HG03354 (cell line): ENCODE results near the gene STOM.

Experiments used
- ATAC-seq: cut with Tn5 transposase; IDR thresholded peaks from one replicate; pipeline ENCODE4 v1.9.1; 2021; ENCODE audit warnings: mild to moderate bottlenecking; ENCODE audit not compliant: unreplicated experiment, poor library complexity, severe bottlenecking

STOM gene

DNA sequence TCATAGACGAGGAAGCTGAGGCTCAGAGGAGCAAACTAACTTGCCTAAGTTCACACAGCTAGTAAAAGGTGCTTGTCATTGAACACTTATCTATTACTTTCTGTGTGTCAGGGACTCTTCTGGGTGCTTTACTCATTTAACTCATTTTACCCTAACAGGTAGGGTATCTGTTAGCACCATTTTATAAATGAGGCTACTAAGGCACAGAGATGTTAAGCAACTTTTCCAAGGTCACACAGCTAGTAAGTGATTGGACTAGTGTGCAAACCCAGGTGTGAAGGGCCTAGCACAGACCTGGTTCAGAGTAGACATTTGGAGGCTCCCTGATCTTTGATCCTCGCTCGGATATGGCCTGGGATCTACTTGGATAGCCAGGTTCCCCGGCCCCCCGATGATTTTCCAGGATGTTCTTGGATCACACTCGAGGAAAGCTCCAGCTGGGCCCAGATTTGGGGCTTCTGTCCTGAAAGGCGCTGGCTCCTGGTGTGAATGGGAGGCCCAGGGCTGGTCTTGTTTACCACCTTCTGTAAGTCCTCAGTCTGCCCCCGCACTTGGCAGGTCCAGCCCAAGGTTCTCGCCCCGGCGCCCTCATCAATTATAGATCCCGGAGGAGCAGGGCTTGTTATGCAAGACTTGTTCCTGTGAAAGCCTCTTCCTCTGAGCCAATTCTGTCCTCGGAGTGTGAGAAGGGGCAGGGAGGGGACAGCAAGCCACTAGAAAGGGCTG, 64.6 kb downstream of the STOM start:
- ATAC-seq: no peak

GRCh38 chr9:121304707-121305106, 65.3 kb downstream of the STOM start:
- ATAC-seq: no peak

DNA sequence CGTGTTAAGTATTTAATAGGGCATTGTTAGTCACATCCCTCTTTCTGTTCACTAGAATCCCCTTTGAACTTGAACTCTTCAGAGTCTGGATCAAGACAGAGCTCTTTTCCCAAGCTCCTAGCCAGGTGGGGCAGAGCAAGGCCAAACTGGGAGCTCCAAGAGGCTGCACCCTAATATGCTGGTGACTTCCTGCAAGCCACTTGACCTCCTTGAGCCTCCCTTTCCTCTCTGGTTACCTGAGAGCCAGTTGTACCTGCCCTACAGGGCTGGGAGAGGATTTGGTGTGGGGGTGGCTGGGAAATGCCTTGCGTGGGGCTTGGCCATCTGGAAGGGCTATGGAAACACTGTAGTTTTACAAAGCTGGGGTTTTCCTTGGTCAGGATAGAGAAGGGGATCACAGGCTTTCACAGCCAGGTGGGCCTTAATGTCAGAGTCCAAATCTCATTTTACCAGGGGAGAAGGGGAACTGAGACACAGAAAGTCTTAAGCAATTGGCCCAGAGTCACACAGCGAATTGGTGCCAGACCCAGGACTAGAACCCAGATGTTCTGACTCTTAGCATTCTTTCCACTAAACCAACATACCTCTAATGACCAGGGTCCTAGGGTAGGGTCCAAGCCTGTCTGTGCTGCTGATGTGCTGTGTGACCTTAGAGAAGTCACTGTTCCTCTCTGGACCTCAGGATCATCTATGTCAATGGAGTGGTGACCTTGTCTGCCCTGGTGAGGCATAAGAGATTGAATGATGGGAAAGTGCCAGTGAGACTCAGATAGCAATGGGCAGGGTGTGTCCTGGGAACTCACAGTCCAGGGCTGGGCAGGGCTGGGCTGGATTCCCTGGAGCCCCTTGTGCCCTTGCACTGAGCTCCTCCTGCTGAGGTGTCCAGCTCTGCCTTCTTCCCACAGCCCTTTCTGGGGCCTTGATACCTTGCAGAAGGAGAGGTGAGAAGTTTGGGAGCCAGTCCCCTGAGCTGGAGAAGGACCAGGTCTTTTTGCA, 66.3 kb downstream of the STOM start:
- no peak for ATAC-seq

GRCh38 chr9:121302786-121303185, 67.3 kb downstream of the STOM start:
- ATAC-seq: no peak

DNA sequence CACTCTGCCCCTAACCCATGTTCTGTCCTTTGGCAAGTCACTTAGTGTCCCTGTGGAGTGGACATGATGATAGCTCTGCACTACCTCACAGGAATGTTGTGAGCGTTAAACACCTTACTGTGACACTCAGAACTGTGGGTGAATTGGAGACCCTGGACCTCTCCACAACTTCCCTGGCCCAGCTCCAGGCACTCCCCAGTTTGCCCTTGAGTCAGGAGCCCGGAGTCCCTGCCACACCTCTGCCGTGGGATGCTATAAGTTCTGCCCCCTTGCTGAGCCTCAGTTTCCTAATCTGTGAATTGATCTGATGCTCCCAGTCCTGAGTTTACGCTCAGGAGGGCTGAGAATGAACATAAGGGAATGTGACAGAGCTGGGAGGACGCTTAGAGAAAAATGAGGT, 67.7 kb downstream of the STOM start:
- ATAC-seq: no peak

GRCh38 chr9:121301881-121302286, 68.2 kb downstream of the STOM start:
- ATAC-seq: no peak

- no peak for ATAC-seq
Observed at GRCh38 chr9:121300283-121301119, 69.5 kb downstream of the STOM start.

GRCh38 chr9:121299467-121300282, 70.4 kb downstream of the STOM start:
- peak; percentile 60 for ATAC-seq

- ATAC-seq: no peak
Observed at GRCh38 chr9:121298689-121299466, 71.2 kb downstream of the STOM start.

DNA sequence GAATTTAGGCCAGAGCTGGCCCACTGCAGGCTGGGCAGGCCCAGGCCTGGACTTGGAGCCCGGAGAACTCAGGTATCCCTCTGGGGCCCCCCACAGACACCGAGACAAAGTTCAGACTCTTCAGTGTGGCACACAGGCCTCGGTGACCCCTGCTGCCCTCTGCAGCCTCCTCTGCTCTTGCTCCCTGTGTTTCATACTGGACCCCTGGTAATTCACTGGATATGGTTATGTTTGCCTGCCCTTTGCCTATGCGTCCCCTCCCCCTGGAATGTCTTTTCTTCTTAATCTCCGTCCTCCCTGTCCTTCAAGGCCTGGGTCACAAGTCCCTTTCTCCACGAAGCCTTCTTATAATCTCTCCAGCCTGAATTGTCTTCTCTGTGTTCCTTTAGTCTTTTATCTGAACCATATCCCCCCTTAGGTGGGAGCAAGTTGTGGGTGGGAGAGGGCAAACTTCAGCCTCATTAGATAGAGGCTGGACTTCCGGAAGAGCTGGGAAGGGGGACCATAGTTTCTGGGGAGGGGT, 72.0 kb downstream of the STOM start:
- no peak for ATAC-seq

DNA sequence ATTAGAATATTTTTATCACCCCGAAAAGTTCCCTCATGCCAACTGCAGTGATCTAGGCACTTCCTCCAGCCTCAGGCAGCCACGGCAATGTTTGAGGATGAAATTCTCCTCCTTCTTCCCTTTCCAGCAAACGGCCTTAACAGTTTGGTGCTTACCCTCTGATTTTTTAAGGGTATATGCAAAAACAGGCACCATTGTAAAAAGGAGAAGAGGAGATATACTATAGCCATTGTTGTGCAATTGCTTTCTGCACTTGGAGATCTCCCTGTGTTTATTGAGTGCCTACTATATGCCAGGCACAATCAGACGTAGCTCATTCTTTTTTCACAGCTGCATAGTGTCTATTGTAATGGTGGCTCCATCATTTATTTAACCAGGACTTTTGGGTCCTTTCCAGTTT, 72.7 kb downstream of the STOM start:
- no peak for ATAC-seq

GRCh38 chr9:121296213-121297127, 73.6 kb downstream of the STOM start:
- ATAC-seq: no peak

DNA sequence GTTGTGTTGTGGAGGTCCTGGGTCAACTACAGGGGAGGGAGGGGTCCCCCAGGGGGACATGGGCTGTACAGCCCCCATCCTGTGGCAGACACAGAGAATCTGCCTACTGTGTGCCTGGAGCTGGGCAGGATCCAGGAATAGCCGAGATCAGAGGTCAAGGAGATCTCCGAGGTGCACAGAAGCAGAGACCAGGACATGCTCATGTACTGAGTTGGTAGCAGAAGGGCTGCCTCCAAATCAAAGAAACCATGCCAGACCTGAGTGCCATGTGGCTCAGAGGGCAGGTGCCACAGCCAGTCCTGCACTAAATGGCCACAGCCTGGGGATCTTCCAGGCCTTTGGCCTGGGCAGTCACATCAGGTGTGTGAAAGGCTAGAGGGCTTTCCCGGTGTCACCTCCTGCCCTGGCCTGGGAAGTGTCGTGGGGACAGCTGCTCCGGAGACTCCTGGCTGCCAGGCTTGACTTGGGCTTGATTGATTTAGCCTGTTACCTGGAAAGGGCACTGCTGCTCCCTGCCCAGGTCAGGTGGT, 74.3 kb downstream of the STOM start:
- no peak for ATAC-seq

GRCh38 chr9:121294866-121295661, 75.0 kb downstream of the STOM start:
- ATAC-seq: no peak

GRCh38 chr9:121294151-121294743, 75.8 kb downstream of the STOM start:
- no peak for ATAC-seq

DNA sequence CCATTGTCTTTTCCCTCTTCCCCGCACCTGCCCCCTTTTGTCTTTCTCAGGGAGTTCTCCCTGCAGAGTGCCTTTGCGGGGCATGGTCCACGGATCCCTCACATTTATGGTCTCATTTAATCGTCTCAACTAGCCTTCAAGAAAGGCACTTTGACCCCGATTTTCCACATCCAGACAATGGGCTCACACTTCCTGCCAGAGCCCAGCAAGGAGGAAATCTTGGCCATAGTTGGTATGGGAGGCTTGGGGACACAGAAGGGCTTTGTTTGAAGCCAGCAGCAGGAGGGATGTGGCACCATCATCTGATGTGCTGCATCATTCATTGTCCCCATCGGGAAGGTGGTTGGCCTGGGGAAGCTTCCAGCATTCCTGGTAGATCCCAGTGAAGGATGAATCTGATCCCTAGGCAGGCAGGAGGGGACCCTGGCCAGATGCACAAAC, 77.2 kb downstream of the STOM start:
- no peak for ATAC-seq
